A673 (cell line): ENCODE results near the gene H6PD. TPM values are rescaled to one million over a fixed set of nuclear protein-coding genes. Genes with fewer than 3 reads are reported as not detected.

Experiments
- BruUV-seq: library from RNA; stranded (reverse); fragments of 400-500 nt; replicated peaks from 2 replicates; lab custom pipeline; 2021; lab: Mats Ljungman, UMichigan
- CTCF ChIA-PET: fragments of 300-600 bp; sonication (Branson Sonifier 250); formaldehyde crosslinking; loops from one replicate; lab custom pipeline; 2022; ENCODE audit warnings: antibody characterized with exemption; lab: Charles Lee
- POLR2A ChIA-PET: fragments of 300-600 bp; sonication (Branson Sonifier 250); formaldehyde crosslinking; loops from one replicate; lab custom pipeline; 2022; ENCODE audit warnings: antibody characterized with exemption; ENCODE audit not compliant: low non-redundant PET; lab: Charles Lee
- DNase-seq: peaks from one replicate; pipeline ENCODE4 v3.0.0-alpha.2; 2015; ENCODE audit warnings: low spot score
- H3K27ac ChIP-seq: fragments of 200-600 bp; sonication (generic); 2 replicates; pipeline ENCODE4 v1.5.1; 2016; ENCODE audit warnings: mixed run types, low read depth, mild to moderate bottlenecking, mixed read lengths, antibody characterized with exemption, low read length; ENCODE audit not compliant: poor library complexity, severe bottlenecking
- H3K27me3 ChIP-seq: fragments of 200-600 bp; sonication (generic); replicated peaks from 2 replicates; pipeline ENCODE4 v1.6.1; 2017; ENCODE audit warnings: mixed run types, low read depth, mild to moderate bottlenecking, mixed read lengths, antibody characterized with exemption, low read length; ENCODE audit not compliant: insufficient read depth, poor library complexity
- H3K36me3 ChIP-seq: fragments of 200-600 bp; sonication (generic); 2 replicates; pipeline ENCODE4 v1.6.1; 2016; ENCODE audit warnings: mixed run types, mild to moderate bottlenecking, mixed read lengths, antibody characterized with exemption, low read length; ENCODE audit not compliant: insufficient read depth, poor library complexity, severe bottlenecking
- H3K4me1 ChIP-seq: fragments of 200-600 bp; sonication (generic); 2 replicates; pipeline ENCODE4 v1.6.1; 2017; ENCODE audit warnings: mixed run types, mild to moderate bottlenecking, mixed read lengths, antibody characterized with exemption, low read length; ENCODE audit not compliant: insufficient read depth, poor library complexity, severe bottlenecking
- H3K4me3 ChIP-seq: fragments of 200-600 bp; sonication (generic); 2 replicates; pipeline ENCODE4 v1.5.1; 2016; ENCODE audit warnings: low read depth, mixed run types, mild to moderate bottlenecking, mixed read lengths, low read length; ENCODE audit not compliant: poor library complexity, severe bottlenecking
- H3K9me3 ChIP-seq: fragments of 200-600 bp; sonication (generic); 2 replicates; pipeline ENCODE4 v1.6.1; 2016; ENCODE audit warnings: mixed run types, low read depth, mild to moderate bottlenecking, mixed read lengths, antibody characterized with exemption, low read length; ENCODE audit not compliant: poor library complexity, severe bottlenecking
- EZH2 ChIP-seq: fragments of 200-600 bp; sonication (generic); IDR thresholded peaks from 2 replicates; pipeline ENCODE4 v1.6.1; 2017; ENCODE audit warnings: borderline replicate concordance, low read depth, mild to moderate bottlenecking, mixed read lengths, antibody characterized with exemption, low read length; ENCODE audit not compliant: poor library complexity, severe bottlenecking
- intact Hi-C: fragments of 100-400 bp; cut with micrococcal nuclease; formaldehyde crosslinking; loops from one replicate; pipeline ENCODE4 v1.10.0; 2022; ENCODE audit not compliant: unreplicated experiment
- total RNA-seq: library from RNA; stranded (reverse); gene quantifications from 2 replicates; pipeline ENCODE4 v1.2.3, GENCODE V29; 2021
- TF ChIP-seq, protein P1 (sequence below): fragments of 300-800, 200-600 bp; sonication (generic); conservative IDR thresholded peaks from 2 replicates; pipeline ENCODE4 v1.5.1; 2017; ENCODE audit warnings: low read depth, mild to moderate bottlenecking, antibody characterized with exemption, low read length, moderate library complexity, mixed read lengths

H6PD gene
- total RNA-seq, 1 experiment from 2014 or later, result 6.2 TPM

DNA sequence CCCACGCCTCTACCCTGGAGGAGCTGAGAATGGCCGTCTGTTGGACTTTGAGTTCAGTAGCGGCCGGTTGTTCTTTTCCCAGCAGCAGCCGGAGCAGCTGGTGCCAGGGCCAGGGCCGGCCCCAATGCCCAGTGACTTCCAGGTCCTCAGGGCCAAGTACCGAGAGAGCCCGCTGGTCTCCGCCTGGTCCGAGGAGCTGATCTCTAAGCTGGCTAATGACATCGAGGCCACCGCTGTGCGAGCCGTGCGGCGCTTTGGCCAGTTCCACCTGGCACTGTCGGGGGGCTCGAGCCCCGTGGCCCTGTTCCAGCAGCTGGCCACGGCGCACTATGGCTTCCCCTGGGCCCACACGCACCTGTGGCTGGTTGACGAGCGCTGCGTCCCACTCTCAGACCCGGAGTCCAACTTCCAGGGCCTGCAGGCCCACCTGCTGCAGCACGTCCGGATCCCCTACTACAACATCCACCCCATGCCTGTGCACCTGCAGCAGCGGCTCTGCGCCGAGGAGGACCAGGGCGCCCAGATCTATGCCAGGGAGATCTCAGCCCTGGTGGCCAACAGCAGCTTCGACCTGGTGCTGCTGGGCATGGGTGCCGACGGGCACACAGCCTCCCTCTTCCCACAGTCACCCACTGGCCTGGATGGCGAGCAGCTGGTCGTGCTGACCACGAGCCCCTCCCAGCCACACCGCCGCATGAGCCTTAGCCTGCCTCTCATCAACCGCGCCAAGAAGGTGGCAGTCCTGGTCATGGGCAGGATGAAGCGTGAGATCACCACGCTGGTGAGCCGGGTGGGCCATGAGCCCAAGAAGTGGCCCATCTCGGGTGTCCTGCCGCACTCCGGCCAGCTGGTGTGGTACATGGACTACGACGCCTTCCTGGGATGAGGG is 29.7 kb downstream of the H6PD start:
- Histone ChIP-seq H3K27ac (no peak overlapping the region), H3K36me3 (no peaks in the 10 kb centered on the region), H3K9me3 (peaks cover 8% of the 10 kb centered on the region), H3K4me1 (no peaks in the 10 kb centered on the region), H3K27me3 (no peaks in the 10 kb centered on the region), H3K4me3 (no peak overlapping the region)
- TF ChIP-seq, protein P1, sequence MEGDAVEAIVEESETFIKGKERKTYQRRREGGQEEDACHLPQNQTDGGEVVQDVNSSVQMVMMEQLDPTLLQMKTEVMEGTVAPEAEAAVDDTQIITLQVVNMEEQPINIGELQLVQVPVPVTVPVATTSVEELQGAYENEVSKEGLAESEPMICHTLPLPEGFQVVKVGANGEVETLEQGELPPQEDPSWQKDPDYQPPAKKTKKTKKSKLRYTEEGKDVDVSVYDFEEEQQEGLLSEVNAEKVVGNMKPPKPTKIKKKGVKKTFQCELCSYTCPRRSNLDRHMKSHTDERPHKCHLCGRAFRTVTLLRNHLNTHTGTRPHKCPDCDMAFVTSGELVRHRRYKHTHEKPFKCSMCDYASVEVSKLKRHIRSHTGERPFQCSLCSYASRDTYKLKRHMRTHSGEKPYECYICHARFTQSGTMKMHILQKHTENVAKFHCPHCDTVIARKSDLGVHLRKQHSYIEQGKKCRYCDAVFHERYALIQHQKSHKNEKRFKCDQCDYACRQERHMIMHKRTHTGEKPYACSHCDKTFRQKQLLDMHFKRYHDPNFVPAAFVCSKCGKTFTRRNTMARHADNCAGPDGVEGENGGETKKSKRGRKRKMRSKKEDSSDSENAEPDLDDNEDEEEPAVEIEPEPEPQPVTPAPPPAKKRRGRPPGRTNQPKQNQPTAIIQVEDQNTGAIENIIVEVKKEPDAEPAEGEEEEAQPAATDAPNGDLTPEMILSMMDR, result no peak
- no peak for TF ChIP-seq EZH2
- POLR2A ChIA-PET, result no interaction called here
- CTCF ChIA-PET, result no interaction called here
- no peak for DNase-seq
- intact Hi-C loops, result loop anchor here (10.0 kb wide), 1 partner anchor 311 kb away; no protein-coding TSS in a partner anchor
- no TSS peak for BruUV-seq

DNA sequence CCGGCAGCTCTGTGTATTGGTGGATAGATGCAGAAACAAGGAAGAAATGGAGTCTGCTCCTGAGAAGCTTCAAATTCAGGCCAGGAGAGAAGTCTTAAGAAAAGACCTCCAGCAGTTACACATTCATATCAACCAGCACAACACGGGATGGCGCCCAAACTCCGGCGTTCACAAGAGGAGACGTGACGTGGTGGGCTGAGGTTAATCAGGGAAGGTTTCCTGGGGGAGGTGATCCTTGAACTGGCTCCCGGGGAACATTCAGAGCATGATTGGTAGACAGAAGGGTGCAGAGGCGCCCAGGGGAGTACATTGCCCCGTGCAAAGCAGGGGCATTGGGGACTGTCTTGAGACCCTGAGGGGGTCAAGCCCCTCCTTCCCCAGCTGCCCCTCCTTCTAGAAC is 30.5 kb downstream of the H6PD start:
- TF ChIP-seq, protein P1, result no peak
- TF ChIP-seq EZH2, result no peak
- H3K9me3 ChIP-seq, result peaks cover under 1% of the 10 kb centered on the region
- no peaks in the 10 kb centered on the region for H3K36me3 ChIP-seq
- ChIA-PET CTCF (no interaction called here), POLR2A (no interaction called here)
- H3K4me3 ChIP-seq, result no peak overlapping the region
- intact Hi-C loops, result loop anchor here (10.0 kb wide), 1 partner anchor 310 kb away; no protein-coding TSS in a partner anchor
- H3K27me3 ChIP-seq, result no peaks in the 10 kb centered on the region
- no peak for DNase-seq
- H3K4me1 ChIP-seq, result no peaks in the 10 kb centered on the region
- BruUV-seq, result no TSS peak
- H3K27ac ChIP-seq, result no peak overlapping the region

DNA sequence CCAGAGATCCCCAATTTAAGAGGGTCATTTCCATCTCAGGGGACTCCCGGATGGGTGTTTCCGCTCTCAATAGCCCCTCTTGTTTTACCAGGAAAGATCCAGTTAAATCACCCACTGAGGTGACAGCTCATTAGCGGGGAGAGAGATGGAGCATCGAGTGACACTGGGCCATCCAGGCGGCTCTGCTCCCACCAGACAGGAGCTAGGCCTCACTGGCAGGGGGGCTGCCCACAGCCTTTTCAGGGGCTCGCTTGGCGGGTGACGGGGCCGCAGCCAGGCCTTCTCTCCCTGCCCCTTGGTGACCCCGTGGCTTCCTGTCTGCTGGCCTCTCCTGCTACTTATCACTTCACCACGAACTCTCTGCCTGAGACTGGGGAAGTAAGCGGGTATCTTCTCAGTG is 31.4 kb downstream of the H6PD start:
- ChIA-PET CTCF (no interaction called here), POLR2A (no interaction called here)
- intact Hi-C loops, result loop anchor here (10.0 kb wide), 1 partner anchor 309 kb away; no protein-coding TSS in a partner anchor
- Histone ChIP-seq H3K27ac (no peak overlapping the region), H3K9me3 (no peaks in the 10 kb centered on the region), H3K27me3 (no peaks in the 10 kb centered on the region), H3K4me3 (no peak overlapping the region), H3K4me1 (no peaks in the 10 kb centered on the region), H3K36me3 (no peaks in the 10 kb centered on the region)
- DNase-seq, result no peak
- no TSS peak for BruUV-seq
- no peak for TF ChIP-seq EZH2
- TF ChIP-seq, protein P1, result no peak
